ENCODE results near the gene MAML2. TPM values are rescaled to one million over a fixed set of nuclear protein-coding genes. Genes with fewer than 3 reads are reported as not detected.

Gene MAML2
- total and polyA plus RNA-seq, 7 donors = 2.8 to 20.7 (median 11.8) TPM

GRCh38 chr11:96035031-96035739 is 307.8 kb downstream of the MAML2 start:
- Histone ChIP-seq H3K27me3 (no peaks in the 10 kb centered on the region), H3K9me3 (no peaks in the 10 kb centered on the region), H3K4me3 (no peak overlapping the region), H3K4me1 (peaks cover 0 to 22% (median 7%) of the 10 kb centered on the region in 4 donors), H3K36me3 (no peaks in the 10 kb centered on the region), H3K27ac (peak overlapping the region in 1 of 4 donors; percentile 3)
- DNase-seq = no peak
- intact Hi-C loops (cut with DNase I) = no loop called here
- TF ChIP-seq CTCF (IDR thresholded peaks at IDR 0.05) (no peak), EP300 (IDR thresholded peaks at IDR 0.05) (no peak), POLR2AphosphoS5 (IDR thresholded peaks at IDR 0.05) (no peak), POLR2A (IDR thresholded peaks at IDR 0.05) (no peak)
- WGBS, 2 donors = 77 to 95% methylated on average over 5 of the region's 5 CpGs

- Histone ChIP-seq H3K36me3 (no peaks in the 10 kb centered on the region), H3K27ac (peak overlapping the region in 1 of 4 donors; percentile 23), H3K9me3 (no peaks in the 10 kb centered on the region), H3K4me3 (no peak overlapping the region), H3K4me1 (peaks cover 0 to 22% (median 7%) of the 10 kb centered on the region in 4 donors), H3K27me3 (no peaks in the 10 kb centered on the region)
- WGBS, 2 donors = 85 to 92% methylated on average over 4 of the region's 4 CpGs
- TF ChIP-seq POLR2AphosphoS5 (IDR thresholded peaks at IDR 0.05) (peak in 1 of 4 donors; percentile 30), POLR2A (IDR thresholded peaks at IDR 0.05) (no peak)
- no peak for DNase-seq
- intact Hi-C loops (cut with DNase I) = no loop called here
Measured at GRCh38 chr11:96033599-96033998, 309.4 kb downstream of the MAML2 start.

GRCh38 chr11:96033095-96033494 is 309.9 kb downstream of the MAML2 start:
- no peaks in the 10 kb centered on the region for H3K9me3 ChIP-seq
- H3K4me1 ChIP-seq = peaks cover 0 to 22% (median 5%) of the 10 kb centered on the region in 4 donors
- no peak overlapping the region for H3K4me3 ChIP-seq
- intact Hi-C loops (cut with DNase I) = no loop called here
- no peak for TF ChIP-seq POLR2AphosphoS5 (IDR thresholded peaks at IDR 0.05)
- TF ChIP-seq CTCF (IDR thresholded peaks at IDR 0.05) = no peak
- TF ChIP-seq POLR2A (IDR thresholded peaks at IDR 0.05) = no peak
- no peak for TF ChIP-seq EP300 (IDR thresholded peaks at IDR 0.05)
- DNase-seq = no peak
- no peaks in the 10 kb centered on the region for H3K36me3 ChIP-seq
- H3K27ac ChIP-seq = no peak overlapping the region
- H3K27me3 ChIP-seq = no peaks in the 10 kb centered on the region

- Histone ChIP-seq H3K36me3 (no peaks in the 10 kb centered on the region), H3K27me3 (no peaks in the 10 kb centered on the region), H3K4me1 (peaks cover 0 to 4% (median 0%) of the 10 kb centered on the region in 4 donors), H3K27ac (no peak overlapping the region), H3K9me3 (no peaks in the 10 kb centered on the region), H3K4me3 (no peak overlapping the region)
- intact Hi-C loops (cut with DNase I) = no loop called here
- no peak for DNase-seq
- no peak for TF ChIP-seq CTCF (IDR thresholded peaks at IDR 0.05)
- no peak for TF ChIP-seq POLR2A (IDR thresholded peaks at IDR 0.05)
- no peak for TF ChIP-seq POLR2AphosphoS5 (IDR thresholded peaks at IDR 0.05)
- no peak for TF ChIP-seq EP300 (IDR thresholded peaks at IDR 0.05)
Measured at GRCh38 chr11:96028746-96029145, 314.2 kb downstream of the MAML2 start.

- Histone ChIP-seq H3K4me3 (no peak overlapping the region), H3K27ac (no peak overlapping the region), H3K27me3 (no peaks in the 10 kb centered on the region), H3K36me3 (no peaks in the 10 kb centered on the region), H3K4me1 (no peaks in the 10 kb centered on the region), H3K9me3 (no peaks in the 10 kb centered on the region)
- no peak for DNase-seq
- TF ChIP-seq EP300 (IDR thresholded peaks at IDR 0.05) (no peak), POLR2A (IDR thresholded peaks at IDR 0.05) (no peak)
- intact Hi-C loops (cut with DNase I) = no loop called here
Measured at GRCh38 chr11:96027021-96027420, 316.0 kb downstream of the MAML2 start.

- DNase-seq = no peak
- Histone ChIP-seq H3K27ac (no peak overlapping the region), H3K9me3 (no peaks in the 10 kb centered on the region), H3K4me3 (no peak overlapping the region), H3K27me3 (no peaks in the 10 kb centered on the region), H3K4me1 (no peaks in the 10 kb centered on the region), H3K36me3 (no peaks in the 10 kb centered on the region)
- intact Hi-C loops (cut with DNase I) = no loop called here
- TF ChIP-seq CTCF (IDR thresholded peaks at IDR 0.05) = no peak
- 85 to 91% methylated on average over 2 of the region's 2 CpGs for WGBS, 2 donors
Measured at GRCh38 chr11:96026310-96026709, 316.7 kb downstream of the MAML2 start.
